DND-41 (cell line): ENCODE results near the gene PCARE.

Source experiments
- EZH2 ChIP-seq: IDR thresholded peaks from 3 replicates; pipeline ENCODE4 v1.6.1; 2012; ENCODE audit warnings: borderline replicate concordance, low read depth, mild to moderate bottlenecking, moderate library complexity, low read length, inconsistent platforms; ENCODE audit not compliant: severe bottlenecking
- TF ChIP-seq, protein P1 (sequence below): IDR thresholded peaks from 2 replicates; pipeline ENCODE4 v1.5.1; 2012; ENCODE audit warnings: borderline replicate concordance, low read length, moderate library complexity, mild to moderate bottlenecking; ENCODE audit not compliant: poor library complexity, severe bottlenecking; ENCODE audit errors: extremely low read depth

DNA sequence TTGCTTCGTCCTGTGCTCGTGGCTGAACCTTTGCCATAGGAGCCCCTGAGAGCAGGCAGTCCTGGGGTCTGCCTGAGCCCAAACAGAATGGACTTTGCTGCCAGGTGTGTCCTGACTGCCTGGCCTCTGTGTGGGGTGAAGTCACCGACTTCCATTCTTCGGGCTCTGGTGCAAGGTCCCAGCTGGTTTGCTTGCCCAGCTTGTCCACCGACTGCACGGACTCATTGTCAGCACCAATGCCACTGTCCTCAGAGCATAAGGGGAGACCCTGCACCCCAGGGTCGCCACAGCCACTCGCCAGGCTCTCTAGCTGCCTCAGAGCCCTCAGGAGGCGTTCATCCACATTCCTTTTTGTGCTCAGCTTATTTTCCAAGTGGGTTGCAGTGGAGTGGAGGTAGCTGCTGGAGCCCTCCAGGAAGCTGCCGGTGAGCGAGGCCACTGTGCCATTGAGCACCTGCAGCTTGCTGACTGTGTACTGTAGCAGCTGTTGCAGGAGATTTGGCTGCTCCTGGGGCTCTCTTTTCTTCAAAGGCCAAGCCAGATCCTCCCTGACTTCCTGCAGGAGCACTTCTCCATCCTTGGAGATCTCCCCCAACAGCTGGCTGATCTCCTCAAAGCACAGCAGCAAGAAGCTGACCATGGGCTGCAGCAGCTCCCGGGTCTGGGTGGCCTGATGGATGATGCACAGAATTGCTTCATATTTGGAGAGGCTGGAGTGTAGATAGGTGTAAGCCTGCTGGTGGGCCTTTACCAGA is 1.2 kb downstream of the PCARE start:
- TF ChIP-seq, protein P1, sequence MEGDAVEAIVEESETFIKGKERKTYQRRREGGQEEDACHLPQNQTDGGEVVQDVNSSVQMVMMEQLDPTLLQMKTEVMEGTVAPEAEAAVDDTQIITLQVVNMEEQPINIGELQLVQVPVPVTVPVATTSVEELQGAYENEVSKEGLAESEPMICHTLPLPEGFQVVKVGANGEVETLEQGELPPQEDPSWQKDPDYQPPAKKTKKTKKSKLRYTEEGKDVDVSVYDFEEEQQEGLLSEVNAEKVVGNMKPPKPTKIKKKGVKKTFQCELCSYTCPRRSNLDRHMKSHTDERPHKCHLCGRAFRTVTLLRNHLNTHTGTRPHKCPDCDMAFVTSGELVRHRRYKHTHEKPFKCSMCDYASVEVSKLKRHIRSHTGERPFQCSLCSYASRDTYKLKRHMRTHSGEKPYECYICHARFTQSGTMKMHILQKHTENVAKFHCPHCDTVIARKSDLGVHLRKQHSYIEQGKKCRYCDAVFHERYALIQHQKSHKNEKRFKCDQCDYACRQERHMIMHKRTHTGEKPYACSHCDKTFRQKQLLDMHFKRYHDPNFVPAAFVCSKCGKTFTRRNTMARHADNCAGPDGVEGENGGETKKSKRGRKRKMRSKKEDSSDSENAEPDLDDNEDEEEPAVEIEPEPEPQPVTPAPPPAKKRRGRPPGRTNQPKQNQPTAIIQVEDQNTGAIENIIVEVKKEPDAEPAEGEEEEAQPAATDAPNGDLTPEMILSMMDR, result no peak
- no peak for TF ChIP-seq EZH2
